Gastroesophageal sphincter (tissue), 4 donors: Measurements from ENCODE around the gene TARS1. TPM values are rescaled to one million over a fixed set of nuclear protein-coding genes. Genes with fewer than 3 reads are reported as not detected.
A peak's percentile ranks its signal among the peaks of the same experiment; 100 is the strongest.
"Not testable (repeated sequence)": the region's sequence is repeated elsewhere in the genome, so short reads cannot be mapped to it uniquely, and the experiment has no call there.

ENCODE experiments used
- ATAC-seq: fragments of 150-250 bp; one replicate; pipeline ENCODE4 v1.9.1; 2016; ENCODE audit warnings: mild to moderate bottlenecking, moderate library complexity
- H3K27ac ChIP-seq, 4 donors: fragments of 200-600 bp; sonication (generic) in 3 of 4; 1 replicate in 3 of 4; 2 replicates in 1 of 4; pipeline ENCODE4 v1.5.1; 2016 to 2019
- H3K27me3 ChIP-seq: fragments of 200-600 bp; sonication (generic); one replicate; pipeline ENCODE4 v1.5.1; 2019
- H3K36me3 ChIP-seq, 2 donors: fragments of 200-600 bp; sonication (generic); one replicate each; pipeline ENCODE4 v1.5.1; 2019; ENCODE audit warnings: control low read depth in 1 of 2
- H3K4me1 ChIP-seq, 3 donors: fragments of 200-600 bp; sonication (generic); 1 replicate in 2 of 3; 2 replicates in 1 of 3; pipeline ENCODE4 v1.5.1; 2016 to 2019; ENCODE audit warnings: control low read depth in 2 of 3
- H3K4me3 ChIP-seq, 2 donors: fragments of 200-600 bp; sonication (generic); one replicate each; pipeline ENCODE4 v1.5.1; 2019; ENCODE audit warnings: mild to moderate bottlenecking in 1 of 2, moderate library complexity in 1 of 2
- H3K9me3 ChIP-seq, 3 donors: fragments of 200-600 bp; sonication (generic); one replicate each; pipeline ENCODE4 v1.5.1; 2017 to 2019; ENCODE audit warnings: control low read depth in 2 of 3
- EP300 ChIP-seq: sonication (generic); formaldehyde crosslinking; IDR thresholded peaks from one replicate; pipeline ENCODE4 v1.6.1; 2017; ENCODE audit warnings: antibody characterized with exemption, mild to moderate bottlenecking
- POLR2A ChIP-seq, 2 donors: fragments of 450-650 bp; IDR thresholded peaks; one replicate each; pipeline ENCODE4 v1.6.1; 2017; ENCODE audit warnings: antibody characterized with exemption in 2 of 2, mild to moderate bottlenecking in 2 of 2, moderate library complexity in 1 of 2
- POLR2AphosphoS5 ChIP-seq: sonication (generic); formaldehyde crosslinking; IDR thresholded peaks from one replicate; pipeline ENCODE4 v1.6.1; 2017; ENCODE audit warnings: antibody characterized with exemption
- WGBS, 2 donors: methylation state at CpG; one replicate each; pipeline ENCODE4 v1.1.5; 2018; ENCODE audit warnings: low coverage in 1 of 2; 5-methylcytosine and 5-hydroxymethylcytosine counted together
- total RNA-seq, 4 donors: library from RNA; depleted of rRNA; stranded (reverse); fragments of >200 nt; gene quantifications; one replicate each; pipeline ENCODE4 v1.1.0, GENCODE V29; 2016
- TF ChIP-seq, protein P1 (sequence below), 4 experiments: fragments of 200-600 bp in 2 of 4; fragments of 450-650 bp in 2 of 4; sonication (generic) in 1 of 4; IDR thresholded peaks; one replicate each; pipeline ENCODE4 v1.5.1; 2017 to 2019; ENCODE audit warnings: antibody characterized with exemption in 4 of 4, mild to moderate bottlenecking in 2 of 4, moderate library complexity in 2 of 4

Gene TARS1
- total RNA-seq, 4 donors from 2014 or later: 79.9 to 118 (median 86.7) TPM

DNA sequence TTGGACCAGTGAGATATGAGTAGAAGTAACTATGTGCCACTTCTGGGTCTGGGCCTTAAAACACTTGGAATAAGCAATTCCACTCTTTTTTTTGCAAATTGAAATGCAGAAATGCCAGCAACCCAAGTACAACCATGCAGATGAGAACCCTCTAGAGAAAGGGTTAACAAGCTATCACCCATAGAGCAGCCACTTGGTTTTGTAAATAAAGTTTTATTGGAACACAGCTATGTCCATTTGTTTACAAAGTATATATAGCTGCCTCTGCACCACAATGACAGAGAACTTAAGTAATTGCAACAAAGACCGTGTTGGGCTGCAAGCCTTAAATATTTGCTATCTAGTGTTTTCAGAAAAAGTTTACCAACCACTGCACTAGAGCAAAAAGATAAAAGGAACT is 9.8 kb upstream of the TARS1 start:
- TF ChIP-seq EP300: no peak
- no peak for TF ChIP-seq POLR2AphosphoS5
- TF ChIP-seq POLR2A (IDR thresholded peaks at IDR 0.05): no peak
- TF ChIP-seq, protein P1, sequence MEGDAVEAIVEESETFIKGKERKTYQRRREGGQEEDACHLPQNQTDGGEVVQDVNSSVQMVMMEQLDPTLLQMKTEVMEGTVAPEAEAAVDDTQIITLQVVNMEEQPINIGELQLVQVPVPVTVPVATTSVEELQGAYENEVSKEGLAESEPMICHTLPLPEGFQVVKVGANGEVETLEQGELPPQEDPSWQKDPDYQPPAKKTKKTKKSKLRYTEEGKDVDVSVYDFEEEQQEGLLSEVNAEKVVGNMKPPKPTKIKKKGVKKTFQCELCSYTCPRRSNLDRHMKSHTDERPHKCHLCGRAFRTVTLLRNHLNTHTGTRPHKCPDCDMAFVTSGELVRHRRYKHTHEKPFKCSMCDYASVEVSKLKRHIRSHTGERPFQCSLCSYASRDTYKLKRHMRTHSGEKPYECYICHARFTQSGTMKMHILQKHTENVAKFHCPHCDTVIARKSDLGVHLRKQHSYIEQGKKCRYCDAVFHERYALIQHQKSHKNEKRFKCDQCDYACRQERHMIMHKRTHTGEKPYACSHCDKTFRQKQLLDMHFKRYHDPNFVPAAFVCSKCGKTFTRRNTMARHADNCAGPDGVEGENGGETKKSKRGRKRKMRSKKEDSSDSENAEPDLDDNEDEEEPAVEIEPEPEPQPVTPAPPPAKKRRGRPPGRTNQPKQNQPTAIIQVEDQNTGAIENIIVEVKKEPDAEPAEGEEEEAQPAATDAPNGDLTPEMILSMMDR (IDR thresholded peaks at IDR 0.05): no peak
- Histone ChIP-seq H3K27ac (no peak overlapping the region), H3K4me1 (peaks cover 0 to 5% (median 0%) of the 10 kb centered on the region in 3 donors), H3K4me3 (no peak overlapping the region), H3K9me3 (peaks cover 0 to 6% (median 0%) of the 10 kb centered on the region in 3 donors), H3K27me3 (peaks cover 13% of the 10 kb centered on the region), H3K36me3 (no peaks in the 10 kb centered on the region)
- ATAC-seq: no peak
- WGBS, 2 donors: 82 to 100% methylated on average over 1 of the region's 1 CpG

DNA sequence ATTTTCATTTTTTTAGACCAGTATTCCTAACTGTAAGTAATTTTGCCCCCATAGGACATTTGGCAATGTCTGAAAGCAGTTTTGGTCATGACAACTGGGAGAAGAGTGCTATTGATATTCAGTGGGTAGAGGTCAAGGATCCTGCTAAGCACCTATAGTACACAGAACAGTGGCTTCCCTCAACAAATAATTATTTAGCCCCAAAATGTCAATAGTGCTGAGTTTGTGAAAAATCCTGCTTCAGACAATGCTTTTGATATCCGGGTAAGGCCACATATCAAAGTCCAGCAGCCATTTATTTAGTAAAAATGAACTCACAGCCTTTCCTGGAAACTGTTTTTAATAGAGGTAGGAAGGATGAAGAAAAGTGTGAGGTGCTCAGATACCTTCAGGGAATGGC is 8.1 kb upstream of the TARS1 start:
- no peaks in the 10 kb centered on the region for H3K36me3 ChIP-seq
- peaks cover 0 to 6% (median 0%) of the 10 kb centered on the region in 3 donors for H3K9me3 ChIP-seq
- no peak overlapping the region for H3K4me3 ChIP-seq
- H3K27me3 ChIP-seq: peaks cover 10% of the 10 kb centered on the region
- peaks cover 0 to 6% (median 0%) of the 10 kb centered on the region in 3 donors for H3K4me1 ChIP-seq
- no peak for TF ChIP-seq EP300
- no peak for TF ChIP-seq POLR2AphosphoS5
- TF ChIP-seq, protein P1 (IDR thresholded peaks at IDR 0.05): no peak
- no peak for TF ChIP-seq POLR2A (IDR thresholded peaks at IDR 0.05)
- H3K27ac ChIP-seq: no peak overlapping the region
- 89 to 100% methylated on average over 1 of the region's 1 CpG for WGBS, 2 donors
- no peak for ATAC-seq

- no peaks in the 10 kb centered on the region for H3K36me3 ChIP-seq
- WGBS, 2 donors: 73 to 75% methylated on average over 4 of the region's 4 CpGs
These were observed 7.2 kb upstream of the TARS1 start for GRCh38 chr5:33433303-33434240.

GRCh38 chr5:33435893-33436490 is 4.8 kb upstream of the TARS1 start:
- not testable (repeated sequence) for H3K9me3 ChIP-seq, H3K4me3 ChIP-seq, H3K36me3 ChIP-seq, H3K27me3 ChIP-seq, ATAC-seq, H3K27ac ChIP-seq
- TF ChIP-seq, protein P1 (IDR thresholded peaks at IDR 0.05): peak; percentile 66 to 76 (median 67)
- H3K4me1 ChIP-seq: peaks cover 0 to 17% (median 6%) of the 10 kb centered on the region in 3 donors
- 5 to 24% methylated on average over 4 to 5 of the region's 5 CpGs for WGBS, 2 donors

More at GRCh38 chr5:33433303-33434240, 7.2 kb upstream of the TARS1 start:
- peaks cover under 1% of the 10 kb centered on the region for H3K27me3 ChIP-seq
- peaks cover 0 to 6% (median 0%) of the 10 kb centered on the region in 3 donors for H3K9me3 ChIP-seq
- H3K4me1 ChIP-seq: peaks cover 0 to 6% (median 0%) of the 10 kb centered on the region in 3 donors
- ATAC-seq: no peak
- TF ChIP-seq POLR2A (IDR thresholded peaks at IDR 0.05) (no peak), EP300 (no peak), POLR2AphosphoS5 (no peak)
- TF ChIP-seq, protein P1 (IDR thresholded peaks at IDR 0.05): no peak
- no peak overlapping the region for H3K4me3 ChIP-seq
- H3K27ac ChIP-seq: no peak overlapping the region
